ENCODE results near the gene GRHL1.

Gene GRHL1

GRCh38 chr2:10045561-10046355, 94.3 kb downstream of the GRHL1 start:
- TF ChIP-seq CTCF (IDR thresholded peaks at IDR 0.05; ENCODE audit: low read depth, low read length) (no peak), EZH2phosphoT487 (IDR thresholded peaks at IDR 0.05; ENCODE audit: low read depth) (no peak)
- no peaks in the 10 kb centered on the region for H3K9me3 ChIP-seq (ENCODE audit: insufficient read depth, low read length)
- H3K27me3 ChIP-seq (ENCODE audit: low read depth, low read length): no peaks in the 10 kb centered on the region
- H3K4me3 ChIP-seq (ENCODE audit: low read length): no peak overlapping the region
- no peak overlapping the region for H3K4me2 ChIP-seq (ENCODE audit: low read length)
- H3K27ac ChIP-seq (ENCODE audit: low read length): no peak overlapping the region
- H4K20me1 ChIP-seq (ENCODE audit: insufficient read depth, low read length): no peaks in the 10 kb centered on the region
- H3K9ac ChIP-seq (ENCODE audit: low read length): no peak overlapping the region
- H3K79me2 ChIP-seq (ENCODE audit: low read length): no peaks in the 10 kb centered on the region
- H3K4me1 ChIP-seq (ENCODE audit: low read length): no peaks in the 10 kb centered on the region
- no peaks in the 10 kb centered on the region for H3K36me3 ChIP-seq (replicated peaks; ENCODE audit: low read depth, low read length)
- H2AFZ ChIP-seq (ENCODE audit: low read depth, low read length): no peak overlapping the region

GRCh38 chr2:10046931-10047330, 95.4 kb downstream of the GRHL1 start:
- no peaks in the 10 kb centered on the region for H3K27me3 ChIP-seq (ENCODE audit: low read depth, low read length)
- H3K9me3 ChIP-seq (ENCODE audit: insufficient read depth, low read length): no peaks in the 10 kb centered on the region
- no peak overlapping the region for H3K27ac ChIP-seq (ENCODE audit: low read length)
- H3K4me2 ChIP-seq (ENCODE audit: low read length): no peak overlapping the region
- H2AFZ ChIP-seq (ENCODE audit: low read depth, low read length): no peak overlapping the region
- no peak overlapping the region for H3K9ac ChIP-seq (ENCODE audit: low read length)
- no peaks in the 10 kb centered on the region for H3K36me3 ChIP-seq (replicated peaks; ENCODE audit: low read depth, low read length)
- H3K4me3 ChIP-seq (ENCODE audit: low read length): no peak overlapping the region
- no peaks in the 10 kb centered on the region for H4K20me1 ChIP-seq (ENCODE audit: insufficient read depth, low read length)
- no peaks in the 10 kb centered on the region for H3K4me1 ChIP-seq (ENCODE audit: low read length)
- no peaks in the 10 kb centered on the region for H3K79me2 ChIP-seq (ENCODE audit: low read length)
- TF ChIP-seq EZH2phosphoT487 (IDR thresholded peaks at IDR 0.05; ENCODE audit: low read depth): no peak
- TF ChIP-seq CTCF (IDR thresholded peaks at IDR 0.05; ENCODE audit: low read depth, low read length): no peak

GRCh38 chr2:10047616-10048500, 96.4 kb downstream of the GRHL1 start:
- no peaks in the 10 kb centered on the region for H3K36me3 ChIP-seq (replicated peaks; ENCODE audit: low read depth, low read length)
- no peaks in the 10 kb centered on the region for H3K79me2 ChIP-seq (ENCODE audit: low read length)
- no peaks in the 10 kb centered on the region for H3K4me1 ChIP-seq (ENCODE audit: low read length)
- no peak overlapping the region for H3K4me2 ChIP-seq (ENCODE audit: low read length)
- H4K20me1 ChIP-seq (ENCODE audit: insufficient read depth, low read length): no peaks in the 10 kb centered on the region
- no peak overlapping the region for H3K9ac ChIP-seq (ENCODE audit: low read length)
- H3K9me3 ChIP-seq (ENCODE audit: insufficient read depth, low read length): no peaks in the 10 kb centered on the region
- H3K27me3 ChIP-seq (ENCODE audit: low read depth, low read length): no peaks in the 10 kb centered on the region
- no peak overlapping the region for H3K27ac ChIP-seq (ENCODE audit: low read length)
- no peak overlapping the region for H3K4me3 ChIP-seq (ENCODE audit: low read length)
- no peak for TF ChIP-seq EZH2phosphoT487 (IDR thresholded peaks at IDR 0.05; ENCODE audit: low read depth)
- TF ChIP-seq CTCF (IDR thresholded peaks at IDR 0.05; ENCODE audit: low read depth, low read length): no peak
- no peak overlapping the region for H2AFZ ChIP-seq (ENCODE audit: low read depth, low read length)

- Histone ChIP-seq H2AFZ (ENCODE audit: low read depth, low read length) (no peak overlapping the region), H3K27ac (ENCODE audit: low read length) (no peak overlapping the region), H3K9me3 (ENCODE audit: insufficient read depth, low read length) (no peaks in the 10 kb centered on the region), H3K4me3 (ENCODE audit: low read length) (no peak overlapping the region), H3K4me2 (ENCODE audit: low read length) (no peak overlapping the region), H3K79me2 (ENCODE audit: low read length) (no peaks in the 10 kb centered on the region), H3K27me3 (ENCODE audit: low read depth, low read length) (no peaks in the 10 kb centered on the region), H3K36me3 (replicated peaks; ENCODE audit: low read depth, low read length) (no peaks in the 10 kb centered on the region), H4K20me1 (ENCODE audit: insufficient read depth, low read length) (no peaks in the 10 kb centered on the region), H3K4me1 (ENCODE audit: low read length) (no peaks in the 10 kb centered on the region), H3K9ac (ENCODE audit: low read length) (no peak overlapping the region)
- TF ChIP-seq CTCF (IDR thresholded peaks at IDR 0.05; ENCODE audit: low read depth, low read length) (peak; percentile 59), EZH2phosphoT487 (IDR thresholded peaks at IDR 0.05; ENCODE audit: low read depth) (no peak)
These were observed 97.1 kb downstream of the GRHL1 start for GRCh38 chr2:10048501-10049171.
